Left lung (tissue), 10 donors: ENCODE results near the gene STARD3. TPM values are rescaled to one million over a fixed set of nuclear protein-coding genes. Genes with fewer than 3 reads are reported as not detected.

Experiments used
- ATAC-seq: fragments of 200-7000 bp; cut with Tn5 transposase; one replicate; pipeline ENCODE4 v1.9.1; 2020; ENCODE audit warnings: moderate library complexity
- DNase-seq, 4 donors: peaks; one replicate each; pipeline ENCODE4 v3.0.0-alpha.2; 2013 to 2020
- H3K27ac ChIP-seq, 2 donors: fragments of 200-600 bp; sonication (generic) in 1 of 2; one replicate each; pipeline versions ENCODE4 v1.5.0 to v1.8.0; 2020 to 2021
- H3K27me3 ChIP-seq, 2 donors: fragments of 200-600 bp; sonication (generic) in 1 of 2; one replicate each; pipeline versions ENCODE4 v1.5.0 to v1.8.0; 2020 to 2021
- H3K36me3 ChIP-seq, 2 donors: fragments of 200-600 bp; sonication (generic) in 1 of 2; one replicate each; pipeline versions ENCODE4 v1.5.0 to v1.8.0; 2020 to 2021
- H3K4me1 ChIP-seq, 2 donors: fragments of 200-600 bp; one replicate each; pipeline ENCODE4 v1.8.0; 2021
- H3K4me3 ChIP-seq, 2 donors: fragments of 200-600 bp; sonication (generic) in 1 of 2; one replicate each; pipeline versions ENCODE4 v1.5.0 to v1.8.0; 2020 to 2021; ENCODE audit warnings: mild to moderate bottlenecking in 1 of 2
- H3K9me3 ChIP-seq, 2 donors: fragments of 200-600 bp; sonication (generic) in 1 of 2; one replicate each; pipeline versions ENCODE4 v1.5.0 to v1.8.0; 2020 to 2021
- CTCF ChIP-seq, 2 donors: fragments of 200-600 bp; sonication (generic) in 1 of 2; IDR thresholded peaks; one replicate each; pipeline versions ENCODE4 v1.5.0 to v1.8.0; 2021; ENCODE audit warnings: antibody characterized with exemption in 2 of 2
- intact Hi-C, 2 donors: fragments of 100-400 bp; cut with DNase I; formaldehyde crosslinking; loops; one replicate each; pipeline versions ENCODE4 v1.11.2 to v1.14.2; 2022
- polyA plus RNA-seq, 6 donors: library from polyadenylated mRNA; unstranded; fragments of 120-200 nt; gene quantifications; one replicate each; pipeline ENCODE4 v1.2.1, GENCODE V29; 2013; ENCODE audit not compliant: insufficient read length in 6 of 6
- total RNA-seq, 2 donors: library from RNA; stranded (reverse); fragmentation: NEBNext Ultra II Directional; extraction: Animal tissue kit (Norgen Biotek cat#: 25700); gene quantifications; one replicate each; pipeline ENCODE4 v1.2.1, GENCODE V29; 2021
- donor health status: DM: no; HTN: yes; CAD: no.
- donor health status: DM: no; HTN: no; CAD: no.

Gene STARD3
- total and polyA plus RNA-seq, 8 donors: 42.1 to 66.1 (median 55.9) TPM

GRCh38 chr17:39605492-39606433 lies 31.2 kb upstream of the STARD3 start:
- H3K4me3 ChIP-seq: no peak overlapping the region
- no peaks in the 10 kb centered on the region for H3K9me3 ChIP-seq
- TF ChIP-seq CTCF (IDR thresholded peaks at IDR 0.05): no peak
- no peak for DNase-seq
- peak; percentile 18 for ATAC-seq
- H3K4me1 ChIP-seq: peaks cover 10 to 35% of the 10 kb centered on the region in 2 donors
- intact Hi-C loops: no loop called here
- H3K36me3 ChIP-seq: no peaks in the 10 kb centered on the region
- H3K27me3 ChIP-seq: peaks cover 85 to 100% of the 10 kb centered on the region in 2 donors
- no peak overlapping the region for H3K27ac ChIP-seq

GRCh38 chr17:39606434-39607056 lies 30.4 kb upstream of the STARD3 start:
- H3K27me3 ChIP-seq: peaks cover 77 to 100% of the 10 kb centered on the region in 2 donors
- DNase-seq (no peak), ATAC-seq (peak; percentile 57)
- no peaks in the 10 kb centered on the region for H3K9me3 ChIP-seq
- H3K4me1 ChIP-seq: peaks cover 10 to 35% of the 10 kb centered on the region in 2 donors
- TF ChIP-seq CTCF (IDR thresholded peaks at IDR 0.05): no peak
- no peak overlapping the region for H3K27ac ChIP-seq
- H3K4me3 ChIP-seq: no peak overlapping the region
- intact Hi-C loops: no loop called here
- H3K36me3 ChIP-seq: no peaks in the 10 kb centered on the region

- Histone ChIP-seq H3K4me3 (no peak overlapping the region), H3K27ac (no peak overlapping the region), H3K4me1 (peaks cover 10 to 35% of the 10 kb centered on the region in 2 donors), H3K27me3 (peaks cover 70 to 100% of the 10 kb centered on the region in 2 donors), H3K9me3 (no peaks in the 10 kb centered on the region), H3K36me3 (no peaks in the 10 kb centered on the region)
- ATAC-seq (no peak), DNase-seq (no peak)
- intact Hi-C loops: no loop called here
- TF ChIP-seq CTCF (IDR thresholded peaks at IDR 0.05): no peak
Measured at GRCh38 chr17:39607057-39607850, 29.7 kb upstream of the STARD3 start.

GRCh38 chr17:39607851-39608130 lies 29.2 kb upstream of the STARD3 start, which contains the start of gene NEUROD2:
NEUROD2 (minus strand) TSS chr17:39607920; CDS start chr17:39606599, 1,321 bp downstream.
- DNase-seq: no peak
- intact Hi-C loops: no loop called here
- peaks cover 10 to 35% of the 10 kb centered on the region in 2 donors for H3K4me1 ChIP-seq
- no peak for TF ChIP-seq CTCF (IDR thresholded peaks at IDR 0.05)
- no peaks in the 10 kb centered on the region for H3K9me3 ChIP-seq
- no peak within 1 kb of the TSS for H3K27ac ChIP-seq
- peaks cover 64 to 100% of the 10 kb centered on the region in 2 donors for H3K27me3 ChIP-seq
- H3K36me3 ChIP-seq: no peaks in the 10 kb centered on the region
- no peak within 1 kb of the TSS for H3K4me3 ChIP-seq
- ATAC-seq: no peak
